Globus pallidus (tissue), 1 donor: Measurements from ENCODE around the gene SHANK1.
A peak's percentile ranks its signal among the peaks of the same experiment; 100 is the strongest.

ENCODE experiments used
- DNase-seq: peaks from one replicate; pipeline ENCODE4 v3.0.0-alpha.2; 2015; ENCODE audit warnings: low spot score

The SHANK1 gene

GRCh38 chr19:50728084-50728737 is 8.6 kb upstream of the SHANK1 start:
- peak; percentile 74 for DNase-seq

DNA sequence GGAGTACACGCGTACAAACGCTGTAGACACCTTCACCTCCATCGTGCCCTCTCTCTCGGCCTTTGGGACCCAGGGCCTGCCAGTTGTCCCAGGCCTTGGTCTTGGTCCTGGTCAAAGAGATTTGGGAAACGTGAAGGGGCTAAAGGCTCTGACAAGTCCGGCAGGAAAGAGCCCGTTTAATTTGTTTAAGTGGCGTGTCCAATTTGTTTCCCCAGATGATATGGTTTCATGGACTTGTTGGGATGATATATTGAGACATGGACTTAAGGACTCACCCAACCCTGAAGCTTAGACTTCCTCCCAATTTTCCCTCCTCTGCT is 6.3 kb upstream of the SHANK1 start:
- DNase-seq, result no peak

DNA sequence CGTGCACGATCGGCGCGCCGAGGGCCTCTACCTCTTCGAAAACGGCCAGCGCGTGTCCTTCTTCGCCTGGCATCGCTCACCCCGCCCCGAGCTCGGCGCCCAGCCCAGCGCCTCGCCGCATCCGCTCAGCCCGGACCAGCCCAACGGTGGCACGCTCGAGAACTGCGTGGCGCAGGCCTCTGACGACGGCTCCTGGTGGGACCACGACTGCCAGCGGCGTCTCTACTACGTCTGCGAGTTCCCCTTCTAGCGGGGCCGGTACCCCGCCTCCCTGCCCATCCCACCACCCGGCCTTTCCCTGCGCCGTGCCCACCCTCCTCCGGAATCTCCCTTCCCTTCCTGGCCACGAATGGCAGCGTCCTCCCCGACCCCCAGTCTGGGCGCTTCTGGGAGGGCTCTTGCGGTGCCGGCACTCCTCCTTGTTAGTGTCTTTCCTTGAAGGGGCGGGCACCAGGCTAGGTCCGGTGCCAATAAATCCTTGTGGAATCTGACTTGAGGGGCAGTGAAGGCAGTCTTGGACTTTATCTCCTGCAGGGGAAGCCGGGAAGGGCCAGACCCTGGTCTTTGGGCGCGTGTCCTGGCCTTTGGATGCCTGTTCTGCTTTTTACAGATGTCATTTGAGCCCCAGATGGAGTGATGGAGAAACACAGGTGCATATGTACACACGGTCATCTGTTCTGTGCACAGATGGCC is 5.8 kb upstream of the SHANK1 start:
- no peak for DNase-seq

- DNase-seq, result peak; percentile 100
Observed at GRCh38 chr19:50724522-50725217, 5.1 kb upstream of the SHANK1 start.

DNA sequence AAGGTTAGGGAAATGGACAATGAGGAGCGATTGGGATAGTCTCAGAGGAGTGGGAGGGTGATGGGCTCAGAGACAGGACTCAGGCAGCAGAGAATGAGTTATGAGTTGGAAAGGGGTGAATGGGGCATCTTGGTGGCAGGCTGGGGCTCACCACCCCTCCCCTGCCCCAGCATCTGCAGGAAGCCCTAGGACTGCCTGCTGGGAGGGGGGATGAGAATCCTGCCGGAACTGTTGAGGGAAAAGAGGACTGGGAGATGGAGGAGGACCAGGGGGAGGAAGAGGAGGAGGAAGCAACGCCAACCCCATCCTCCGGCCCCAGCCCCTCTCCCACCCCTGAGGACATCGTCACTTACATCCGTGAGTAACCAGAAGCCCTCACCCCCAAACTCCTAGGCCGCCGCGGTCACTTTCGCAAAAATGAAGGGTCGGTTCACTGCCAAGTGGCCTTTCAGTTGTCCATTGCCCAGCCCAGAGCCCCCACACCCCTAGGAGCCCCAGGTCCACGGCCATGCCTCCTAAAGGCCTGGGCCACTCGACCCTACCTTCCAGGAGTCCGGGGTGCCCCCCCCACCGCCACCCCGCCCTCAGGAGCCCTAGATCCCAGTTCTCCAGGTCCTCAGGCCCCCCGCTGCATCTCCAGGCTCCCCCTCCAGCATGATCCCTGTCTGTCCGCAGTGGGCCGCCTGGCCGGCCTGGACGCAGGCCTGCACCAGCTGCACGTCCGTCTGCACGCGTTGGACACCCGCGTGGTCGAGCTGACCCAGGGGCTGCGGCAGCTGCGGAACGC is 4.3 kb upstream of the SHANK1 start:
- DNase-seq, result no peak

GRCh38 chr19:50723069-50723468 is 3.5 kb upstream of the SHANK1 start, which contains the start of gene CLEC11A:
Gene CLEC11A (plus strand): TSS chr19:50723364. CDS start chr19:50723526, 162 bp downstream.
- DNase-seq, result no peak

GRCh38 chr19:50722201-50723013 is 2.8 kb upstream of the SHANK1 start:
- no peak for DNase-seq

DNA sequence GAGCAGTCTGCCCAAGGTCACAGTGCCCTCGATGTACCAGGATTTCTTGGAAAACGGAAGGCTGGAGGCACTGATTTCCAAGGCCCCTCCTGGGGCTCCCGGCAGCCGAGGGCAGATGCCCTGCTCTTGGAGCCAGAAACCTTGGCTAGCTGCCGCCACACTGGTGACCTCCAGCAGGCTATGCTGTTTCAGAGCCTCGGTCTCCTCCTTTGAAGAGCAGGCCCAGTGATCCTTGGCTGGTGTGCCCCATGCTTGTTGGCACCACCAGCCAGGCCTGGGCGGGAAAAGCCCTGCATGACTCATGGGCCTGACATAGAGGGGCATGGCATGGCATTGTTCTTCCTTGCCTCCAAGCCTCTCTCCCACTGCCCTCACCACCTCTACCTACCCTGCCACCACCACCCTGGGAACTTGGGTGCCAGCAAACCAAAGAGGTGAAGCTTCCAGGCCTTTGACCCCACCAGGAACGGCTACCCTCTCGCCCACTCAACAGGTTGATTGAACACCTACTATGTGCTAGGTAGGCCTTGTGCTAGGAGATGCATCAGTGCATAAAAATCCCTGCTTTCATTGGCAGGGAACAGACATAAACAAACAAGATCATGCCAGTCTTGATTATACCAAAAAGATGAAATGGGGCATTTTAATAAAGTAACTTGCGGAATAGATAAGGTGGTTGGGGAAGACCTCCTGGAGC is 2.0 kb upstream of the SHANK1 start:
- DNase-seq, result no peak

GRCh38 chr19:50720921-50721381 is 1.3 kb upstream of the SHANK1 start:
- no peak for DNase-seq

GRCh38 chr19:50720181-50720920 is 749 bp upstream of the SHANK1 start:
- no peak for DNase-seq

GRCh38 chr19:50719119-50719435 is 525 bp downstream of the SHANK1 start:
- no peak for DNase-seq

DNA sequence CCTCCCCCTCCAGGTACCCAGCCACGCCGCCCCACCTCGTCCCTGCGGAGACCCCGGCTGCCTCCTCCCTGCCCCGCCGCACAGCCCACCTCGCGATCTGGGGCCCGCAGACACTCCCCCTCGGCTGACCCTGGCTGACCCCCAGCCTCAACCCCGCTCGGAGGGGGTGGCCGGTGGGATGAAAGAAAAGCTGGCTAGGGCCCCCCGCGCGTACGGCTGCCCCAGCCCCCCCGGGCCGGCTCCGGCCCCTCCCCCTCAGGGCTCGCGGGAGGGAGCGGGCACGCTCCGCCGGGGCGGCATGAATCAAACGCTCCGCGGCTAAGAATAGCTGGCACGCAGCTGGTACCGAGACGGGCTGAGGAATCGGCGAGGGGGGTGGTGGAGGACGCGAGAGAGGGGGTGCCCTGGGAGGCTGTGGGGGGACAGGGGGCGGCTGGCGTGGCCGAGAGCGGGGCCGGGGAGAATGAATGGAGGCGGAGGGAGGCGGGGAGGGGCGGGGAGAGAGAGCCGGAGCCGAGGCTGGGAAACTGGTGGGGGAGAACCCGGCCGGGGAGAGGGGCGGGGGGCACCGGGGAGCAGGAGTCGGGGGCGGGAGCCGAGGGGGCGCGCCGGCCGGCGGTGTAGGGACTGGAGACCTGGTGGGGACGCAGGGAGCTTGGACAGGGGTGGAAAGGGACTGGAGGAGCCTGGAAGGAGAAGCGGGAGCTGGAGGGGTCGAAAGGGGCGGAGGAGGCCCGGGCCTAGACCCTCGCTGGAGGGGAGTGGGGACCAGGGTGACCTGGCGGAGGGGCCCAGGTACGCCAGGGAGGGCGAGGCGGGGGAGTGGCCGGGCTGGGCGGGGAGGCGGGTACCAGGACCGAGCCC is 1.1 kb downstream of the SHANK1 start:
- no peak for DNase-seq

DNA sequence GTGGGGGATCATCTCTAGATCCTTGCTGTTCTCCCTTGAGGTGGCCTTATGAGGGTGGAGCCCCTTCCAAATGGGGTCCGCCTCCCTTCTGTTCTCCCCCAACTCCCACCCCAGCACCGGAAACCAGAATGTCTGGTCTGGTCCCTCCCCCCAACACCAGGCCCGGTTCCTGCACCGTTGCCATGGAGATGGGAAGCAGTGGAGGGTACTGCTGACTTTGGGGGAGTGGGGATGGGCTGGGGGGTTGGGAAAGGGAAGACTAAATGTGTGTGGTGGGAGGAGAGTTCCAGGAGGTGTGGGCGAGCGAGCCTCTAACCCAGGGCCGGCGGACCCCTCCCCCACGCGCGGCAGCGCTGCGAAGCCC is 1.7 kb downstream of the SHANK1 start:
- DNase-seq, result no peak

GRCh38 chr19:50717026-50717723 is 2.4 kb downstream of the SHANK1 start:
- no peak for DNase-seq

DNA sequence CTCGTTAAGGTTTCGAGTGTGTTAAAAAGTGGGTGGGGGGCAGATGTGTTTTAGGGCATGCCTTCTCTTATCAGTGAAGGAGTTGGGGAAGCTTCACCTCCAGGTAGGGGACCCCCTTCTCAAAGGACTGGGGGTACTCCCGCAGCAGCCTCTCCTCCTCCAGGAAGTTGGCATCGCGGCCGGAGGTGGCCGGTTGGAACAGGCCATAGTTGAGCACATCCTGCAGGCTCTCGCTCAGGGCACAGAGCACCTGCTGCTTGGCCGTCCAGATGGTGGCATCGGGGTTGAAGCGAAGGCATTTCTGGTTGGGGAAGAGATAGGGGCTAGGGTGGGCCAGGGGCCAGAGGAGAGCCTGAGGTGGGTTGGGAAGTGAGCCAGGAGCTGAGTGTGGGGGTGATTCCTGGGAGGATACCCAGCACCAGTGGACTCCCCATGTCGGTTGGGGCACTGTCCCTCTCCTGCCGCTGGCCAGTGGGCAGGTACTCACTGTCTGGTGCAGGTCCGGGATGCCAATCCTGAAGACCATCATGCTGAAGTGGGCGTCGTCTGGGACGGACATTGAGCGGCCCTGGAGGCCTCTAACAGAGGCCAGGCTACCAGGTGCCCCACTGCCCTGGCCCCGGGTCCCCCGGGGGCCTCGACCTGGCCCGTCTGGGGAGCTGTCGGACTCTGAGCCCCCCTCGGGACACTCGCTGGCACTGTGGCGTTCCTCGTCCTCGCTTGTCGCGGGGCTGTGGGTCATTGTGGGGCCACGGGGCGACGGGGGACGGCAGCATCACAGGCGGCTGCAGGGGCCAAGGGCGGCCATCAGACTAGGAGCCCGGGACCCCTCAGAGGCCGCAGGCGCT is 3.2 kb downstream of the SHANK1 start:
- no peak for DNase-seq

- DNase-seq, result no peak
Observed at GRCh38 chr19:50713556-50714236, 5.9 kb downstream of the SHANK1 start.

- no peak for DNase-seq
Observed at GRCh38 chr19:50712833-50713232, 6.8 kb downstream of the SHANK1 start.
